Measurements from ENCODE around the gene PGLYRP1.

GRCh38 chr19:46058778-46059177, 35.9 kb upstream of the PGLYRP1 start:
- TF ChIP-seq, protein P1, sequence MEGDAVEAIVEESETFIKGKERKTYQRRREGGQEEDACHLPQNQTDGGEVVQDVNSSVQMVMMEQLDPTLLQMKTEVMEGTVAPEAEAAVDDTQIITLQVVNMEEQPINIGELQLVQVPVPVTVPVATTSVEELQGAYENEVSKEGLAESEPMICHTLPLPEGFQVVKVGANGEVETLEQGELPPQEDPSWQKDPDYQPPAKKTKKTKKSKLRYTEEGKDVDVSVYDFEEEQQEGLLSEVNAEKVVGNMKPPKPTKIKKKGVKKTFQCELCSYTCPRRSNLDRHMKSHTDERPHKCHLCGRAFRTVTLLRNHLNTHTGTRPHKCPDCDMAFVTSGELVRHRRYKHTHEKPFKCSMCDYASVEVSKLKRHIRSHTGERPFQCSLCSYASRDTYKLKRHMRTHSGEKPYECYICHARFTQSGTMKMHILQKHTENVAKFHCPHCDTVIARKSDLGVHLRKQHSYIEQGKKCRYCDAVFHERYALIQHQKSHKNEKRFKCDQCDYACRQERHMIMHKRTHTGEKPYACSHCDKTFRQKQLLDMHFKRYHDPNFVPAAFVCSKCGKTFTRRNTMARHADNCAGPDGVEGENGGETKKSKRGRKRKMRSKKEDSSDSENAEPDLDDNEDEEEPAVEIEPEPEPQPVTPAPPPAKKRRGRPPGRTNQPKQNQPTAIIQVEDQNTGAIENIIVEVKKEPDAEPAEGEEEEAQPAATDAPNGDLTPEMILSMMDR (IDR thresholded peaks at IDR 0.05), result no peak
- no peak for TF ChIP-seq POLR2AphosphoS5 (IDR thresholded peaks at IDR 0.05; ENCODE audit: low read depth, low read length)
- TF ChIP-seq REST (IDR thresholded peaks at IDR 0.05; ENCODE audit: insufficient read depth in 1 of 2, low read depth in 2 of 2, low read length in 1 of 2), result no peak
